ENCODE measurements around the gene NEXN.
A peak's percentile ranks its signal among the peaks of the same experiment; 100 is the strongest.
"Not testable (repeated sequence)": the region's sequence is repeated elsewhere in the genome, so short reads cannot be mapped to it uniquely, and the experiment has no call there.

The NEXN gene

DNA sequence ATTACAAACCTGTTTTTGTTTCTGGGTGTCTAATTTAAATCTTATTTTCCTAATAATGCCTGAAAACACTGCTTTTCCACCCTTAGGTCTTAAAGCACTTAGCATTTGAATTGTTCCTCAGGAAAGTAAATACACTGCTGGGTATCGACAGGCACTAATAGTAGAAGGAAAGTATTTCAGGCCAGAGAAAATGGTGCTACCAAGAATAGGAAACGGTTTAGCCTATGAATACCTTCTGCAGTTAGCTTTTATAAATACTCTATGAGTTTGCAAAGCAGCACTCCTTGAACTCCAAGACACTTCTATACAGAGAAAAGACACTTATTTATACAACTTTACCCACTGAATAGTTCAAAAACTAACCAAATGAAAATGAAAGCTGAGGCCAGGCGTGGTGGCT, 83.7 kb downstream of the NEXN start:
- no peak for DNase-seq

DNA sequence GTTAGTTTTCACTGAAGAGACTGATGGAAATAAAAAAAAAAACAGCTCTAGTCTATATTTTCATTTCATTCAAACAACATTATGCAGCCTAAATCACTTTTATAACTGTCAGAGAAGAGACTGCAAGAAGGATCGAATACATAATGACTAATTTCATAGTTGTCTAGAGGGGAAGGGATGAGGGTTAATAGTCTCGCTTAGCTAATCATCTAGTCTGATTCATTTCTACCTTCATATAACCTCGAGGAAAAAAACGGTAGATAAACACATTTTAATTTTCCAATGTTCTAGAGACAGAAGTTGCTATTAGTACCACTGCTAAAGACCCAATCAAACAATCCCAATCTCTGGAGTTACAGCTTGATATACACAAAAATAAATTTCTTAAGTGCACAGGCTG, 87.0 kb downstream of the NEXN start:
- no peak for DNase-seq

DNA sequence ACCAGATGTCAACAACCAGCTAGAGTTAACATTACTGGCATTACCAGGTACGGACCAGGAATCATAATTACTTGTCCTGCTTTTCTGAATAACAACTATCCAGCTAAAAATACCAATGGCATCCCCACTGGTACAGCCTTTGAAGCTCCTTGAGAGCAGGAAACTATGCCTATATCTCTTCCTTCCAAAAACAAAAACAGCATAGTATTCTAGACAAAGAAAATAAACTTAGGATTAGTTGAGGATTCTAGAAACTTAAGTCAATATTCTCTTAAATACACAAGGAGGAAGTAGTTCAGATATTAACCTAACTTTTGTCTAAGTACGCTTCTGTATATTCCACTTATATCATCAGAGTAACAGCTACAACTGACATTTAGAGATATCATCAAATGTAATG, 87.5 kb downstream of the NEXN start:
- DNase-seq, result no peak

DNA sequence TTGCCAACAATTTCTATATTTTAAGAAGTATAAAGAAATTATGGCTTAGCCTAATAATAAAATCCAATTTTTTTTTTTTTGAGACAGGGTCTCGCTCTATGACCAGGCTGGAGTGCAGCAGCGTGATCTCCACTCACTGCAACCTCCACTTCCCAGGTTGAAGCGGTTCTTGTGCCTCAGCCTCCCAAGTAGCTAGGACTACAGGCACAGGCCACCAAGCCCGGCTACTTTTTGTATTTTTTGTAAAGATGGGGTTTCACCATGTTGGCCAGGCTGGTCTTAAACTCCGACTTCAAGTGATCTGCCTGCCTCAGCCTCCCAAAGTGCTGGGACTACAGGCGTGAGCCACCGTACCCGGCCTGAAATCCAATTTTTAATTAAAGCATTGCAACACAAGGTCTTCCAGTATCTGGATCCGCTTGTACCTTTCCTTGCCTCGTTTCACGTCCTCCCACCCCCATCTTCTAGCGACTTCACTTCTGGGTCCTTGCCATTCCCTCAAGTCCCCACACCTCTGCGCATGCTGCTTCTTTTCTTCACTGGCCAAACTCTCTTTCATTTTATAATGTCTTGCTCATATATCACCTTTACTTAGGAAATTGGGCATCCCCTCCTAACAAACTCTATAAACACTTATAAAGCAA, 88.1 kb downstream of the NEXN start:
- DNase-seq, result no peak

DNA sequence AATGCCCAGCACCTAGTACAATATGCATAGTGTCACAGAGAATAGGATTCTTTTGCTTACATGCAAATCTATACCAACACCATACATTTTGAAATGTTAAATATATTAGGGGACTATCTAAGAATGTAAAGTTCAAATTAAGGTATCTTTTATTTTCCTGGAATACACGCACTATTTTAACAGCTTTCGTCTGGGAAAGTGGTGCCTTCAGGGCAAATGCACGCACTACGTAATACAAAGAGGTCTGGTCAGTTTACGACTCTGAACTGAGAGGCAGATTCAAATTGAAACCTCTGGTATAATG, 89.5 kb downstream of the NEXN start:
- DNase-seq, result no peak

DNA sequence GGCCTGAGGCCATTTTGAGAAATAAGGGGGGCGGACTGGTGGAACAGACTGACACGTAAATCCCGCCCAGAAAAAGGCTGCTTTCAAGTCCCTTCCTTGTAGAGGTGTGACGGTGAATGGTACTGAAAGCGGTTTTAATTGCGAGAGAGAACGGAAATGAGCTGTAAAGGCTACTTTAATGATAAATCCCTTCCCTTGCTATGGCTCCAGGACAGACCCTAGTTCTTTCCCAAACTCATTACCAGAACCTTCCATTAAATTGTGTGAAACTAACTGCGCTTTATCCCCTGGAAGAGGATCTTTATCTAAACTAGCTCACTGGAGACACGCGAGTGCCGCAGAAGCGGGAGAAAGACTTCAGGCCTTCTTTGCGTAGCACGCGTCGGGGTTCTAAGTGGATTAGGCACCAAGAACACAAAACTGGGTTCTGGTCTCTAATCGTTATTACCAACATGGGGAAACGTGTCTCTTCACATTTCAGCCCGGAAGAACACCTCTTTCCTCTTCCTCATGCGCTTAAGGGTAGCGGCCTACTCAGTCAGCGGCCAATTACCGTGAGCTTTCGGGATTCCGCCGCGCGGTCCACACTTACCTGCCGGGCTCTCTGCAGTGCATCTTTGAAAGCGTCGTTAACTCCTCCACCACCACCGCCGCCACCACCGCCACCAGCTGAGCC, 90.0 kb downstream of the NEXN start:
- DNase-seq, result peak; percentile 10

DNA sequence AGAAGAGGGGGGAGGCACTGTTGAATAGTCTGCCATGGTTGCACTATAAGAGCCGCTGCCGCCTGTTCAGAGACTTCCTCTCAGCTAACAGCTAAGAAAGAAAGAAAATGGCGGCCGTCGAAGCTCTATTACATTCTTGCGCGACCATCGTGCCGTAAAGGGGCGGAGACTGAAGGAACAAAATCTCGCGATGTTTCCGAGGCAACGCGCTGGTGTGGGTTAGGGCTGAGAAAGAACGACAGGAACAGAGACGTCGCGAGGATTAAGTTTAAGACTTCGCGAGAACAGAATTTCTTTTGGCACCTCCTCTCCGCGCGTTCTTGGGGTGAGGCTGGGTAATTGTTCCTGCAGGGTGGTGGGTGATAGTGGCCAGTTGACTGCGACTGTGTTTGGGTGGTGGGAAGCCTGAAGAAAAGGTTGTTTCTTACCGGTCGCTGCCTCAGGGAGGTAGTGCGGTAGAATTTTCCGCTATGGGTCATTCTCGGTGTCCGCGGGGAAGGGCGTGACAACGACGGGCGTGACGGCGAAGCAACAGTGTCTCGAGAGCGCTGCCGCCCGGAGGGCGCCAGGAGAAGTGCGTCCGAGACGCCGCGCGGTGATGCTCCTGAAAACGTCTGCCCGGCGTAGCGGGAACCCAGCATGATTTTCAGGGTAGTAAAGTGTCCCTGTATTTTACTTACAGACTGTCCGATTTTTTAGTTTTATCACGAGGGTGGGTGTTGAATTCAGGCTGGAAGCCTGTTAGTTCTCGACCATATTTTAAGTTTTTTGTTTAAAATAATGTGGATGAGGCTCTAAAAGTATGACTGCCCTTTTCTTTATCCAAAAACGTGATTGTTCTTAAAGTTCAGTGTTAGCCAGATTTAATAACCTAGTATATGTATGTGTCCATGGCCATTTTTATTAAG, 90.8 kb downstream of the NEXN start, which contains the start of gene FUBP1:
FUBP1 (minus strand) TSS at position 104 of the 908 bp plus-strand sequence; CDS start at position 36, 68 bp downstream.
- DNase-seq, result peak; percentile 71

DNA sequence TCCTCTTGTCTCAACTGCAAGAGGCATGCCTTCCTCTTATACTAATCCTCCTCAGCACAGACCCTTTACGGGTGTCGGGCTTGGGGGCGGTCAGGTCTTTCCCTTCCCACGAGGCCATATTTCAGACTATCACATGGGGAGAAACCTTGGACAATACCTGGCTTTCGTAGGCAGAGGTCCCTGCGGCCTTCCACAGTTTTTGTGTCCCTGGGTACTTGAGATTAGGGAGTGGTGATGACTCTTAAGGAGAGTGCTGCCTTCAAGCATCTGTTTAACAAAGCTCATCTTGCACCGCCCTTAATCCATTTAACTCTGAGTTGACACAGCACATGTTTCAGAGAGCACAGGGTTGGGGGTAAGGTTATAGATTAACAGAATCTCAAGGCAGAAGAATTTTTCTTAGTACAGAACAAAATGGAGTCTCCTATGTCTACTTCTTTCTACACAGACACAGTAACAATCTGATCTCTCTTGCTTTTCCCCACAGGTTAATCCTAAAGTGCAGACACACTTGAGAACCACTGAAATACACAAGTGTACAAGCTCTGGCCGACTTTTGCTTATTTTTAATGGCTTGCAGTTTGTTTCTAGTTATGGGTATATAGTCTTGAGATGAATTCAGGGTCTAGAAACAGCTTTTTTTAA, 95.0 kb downstream of the NEXN start:
- DNase-seq, result not testable (repeated sequence)

DNA sequence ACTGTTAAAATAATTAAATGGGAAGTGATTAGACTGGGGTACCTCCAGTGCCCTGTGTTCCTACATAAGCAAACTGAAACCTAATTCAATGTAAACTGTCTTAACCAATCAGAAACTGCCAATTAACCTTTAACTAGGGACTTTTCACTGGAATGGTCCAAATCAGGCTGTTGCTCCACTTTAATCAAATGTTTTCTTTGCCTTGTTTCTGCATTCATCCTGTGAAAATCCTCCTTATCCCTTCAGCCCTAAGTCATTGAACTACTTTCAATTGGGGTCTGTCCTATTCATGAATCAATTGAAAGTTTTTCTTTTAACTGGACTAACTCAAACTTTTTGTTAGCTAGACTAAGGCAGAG, 95.6 kb downstream of the NEXN start:
- no peak for DNase-seq

DNA sequence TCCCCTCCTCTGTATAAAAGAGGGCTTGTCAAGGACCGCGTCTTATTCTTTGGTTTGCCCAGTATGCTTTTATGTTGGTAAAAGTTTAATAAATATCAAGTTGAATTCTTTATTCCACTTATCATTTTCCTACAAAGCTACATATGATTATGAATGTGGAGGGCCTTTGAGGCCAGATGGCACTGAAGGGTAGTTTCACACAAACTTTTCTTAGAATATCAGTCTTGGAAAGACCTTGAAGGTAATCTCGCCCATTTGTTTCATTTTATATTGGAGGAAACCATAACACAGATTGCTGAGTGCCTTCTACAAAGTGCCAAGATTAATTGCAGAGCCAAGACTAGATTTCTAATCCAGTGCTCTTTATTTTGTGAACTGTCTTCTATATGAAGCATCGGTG, 96.2 kb downstream of the NEXN start:
- DNase-seq, result no peak

DNA sequence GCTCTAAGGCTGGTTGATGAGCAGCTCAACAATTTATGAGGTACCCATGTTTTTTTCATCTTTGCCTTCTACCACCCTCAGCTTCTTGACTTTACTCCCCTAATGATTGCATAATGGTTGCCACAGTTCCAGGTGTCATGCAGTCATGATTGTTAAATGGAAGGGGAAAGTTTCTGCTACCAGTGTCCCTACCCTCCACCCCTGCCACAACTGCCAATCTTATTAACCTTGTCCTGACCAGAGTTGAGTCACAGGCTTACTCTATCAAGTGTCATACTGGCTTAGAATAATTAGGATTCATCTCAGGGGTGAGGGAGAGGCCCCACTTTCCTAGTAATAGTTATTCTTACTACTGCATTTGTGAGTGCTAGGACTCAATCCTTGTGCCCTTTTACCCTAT, 98.4 kb downstream of the NEXN start:
- DNase-seq, result no peak

DNA sequence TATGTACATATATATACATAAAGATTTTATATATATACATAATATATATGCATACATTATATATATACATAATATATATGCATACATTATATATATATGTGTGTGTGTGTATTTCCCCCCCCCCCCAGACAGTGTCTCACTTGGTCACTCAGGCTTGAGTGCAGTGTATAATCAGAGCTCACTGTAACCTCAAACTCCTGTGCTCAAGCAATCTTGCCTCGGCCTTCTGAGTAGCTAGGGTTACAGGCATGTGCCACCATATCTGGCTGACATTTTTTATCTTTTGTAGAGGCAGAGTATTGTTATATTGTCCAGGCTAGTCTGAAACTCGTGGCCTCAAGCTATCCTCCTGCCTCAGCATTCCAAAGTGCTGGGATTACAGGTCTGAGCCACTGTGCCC, 99.5 kb downstream of the NEXN start:
- DNase-seq, result no peak

DNA sequence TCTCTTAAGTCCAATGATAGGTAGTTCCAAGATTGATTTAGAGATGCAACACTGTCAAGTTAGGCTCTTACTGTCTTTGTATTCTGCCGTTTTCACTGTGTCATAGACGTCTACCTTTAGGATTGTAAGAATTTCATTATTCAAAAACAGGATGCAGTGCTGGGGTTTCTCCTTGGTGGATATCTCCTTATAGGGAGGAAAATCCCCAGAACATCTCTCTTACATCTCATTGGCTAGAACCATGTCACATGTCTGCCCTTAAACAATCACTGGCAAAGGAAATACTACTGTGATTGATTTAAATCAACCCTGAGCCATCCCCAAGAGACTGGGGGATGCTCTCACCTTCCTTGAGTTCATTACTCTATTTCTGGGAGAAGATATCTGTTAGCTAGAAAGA, 101.3 kb downstream of the NEXN start:
- DNase-seq, result no peak

DNA sequence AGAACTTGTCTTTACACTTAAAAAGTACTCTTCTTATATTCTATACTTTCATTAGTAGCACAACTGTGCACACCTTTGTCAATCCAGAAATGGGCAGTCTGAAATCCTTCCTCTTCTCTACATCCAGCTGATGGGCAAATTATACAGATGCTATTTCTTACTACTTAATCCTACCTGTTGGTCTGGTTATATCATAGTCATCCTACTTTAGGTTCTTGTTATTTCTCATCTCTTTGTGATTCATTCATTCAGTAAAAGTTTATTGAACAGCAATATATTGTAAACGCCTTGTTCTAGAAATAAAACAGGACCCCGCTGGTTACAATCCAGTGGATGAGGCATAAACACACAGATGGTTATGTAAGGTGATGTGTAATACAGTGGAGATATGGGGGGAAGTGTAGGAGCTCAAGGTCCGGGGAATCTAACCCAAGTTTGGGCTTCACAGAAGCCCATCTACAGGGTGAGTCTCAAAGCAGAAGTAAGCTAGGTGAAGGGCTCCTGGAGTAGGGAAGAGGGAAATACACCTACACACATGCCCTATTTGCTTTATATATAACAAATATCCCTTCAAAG, 102.3 kb downstream of the NEXN start:
- no peak for DNase-seq

DNA sequence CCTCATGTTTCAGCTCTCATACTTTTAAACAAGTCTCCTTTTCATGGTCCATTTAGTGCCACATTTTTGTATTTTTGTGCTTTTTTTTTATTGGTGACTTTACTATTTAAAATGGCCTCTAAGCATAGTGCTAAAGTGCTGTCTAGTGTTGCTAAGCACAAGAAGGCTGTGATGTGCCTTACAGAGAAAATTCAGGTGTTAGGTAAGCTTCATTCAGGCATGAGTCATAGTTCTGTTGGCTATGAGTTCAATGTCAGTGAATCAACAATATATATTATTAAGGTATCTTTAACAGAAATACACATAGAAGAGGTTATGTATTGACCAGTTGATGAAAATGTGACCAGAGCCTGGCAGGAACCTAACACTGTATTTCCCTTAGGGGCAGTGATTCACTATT, 103.2 kb downstream of the NEXN start:
- no peak for DNase-seq
